HCT116 (cell line): Measurements from ENCODE around the gene KNDC1.

Source experiments
- CEBPB ChIP-seq: IDR thresholded peaks from 2 replicates; pipeline ENCODE4 v1.6.1; 2012; ENCODE audit warnings: low read depth
- CTCF ChIP-seq, 3 experiments: fragments of 200-600 bp in 1 of 3; sonication (generic) in 1 of 3; IDR thresholded peaks in 2 of 3; conservative IDR thresholded peaks in 1 of 3; 2 replicates each; pipeline ENCODE4 v1.5.1; 2012 to 2017; ENCODE audit warnings: low read depth in 2 of 3, low read length in 2 of 3, antibody characterized with exemption in 1 of 3, borderline replicate concordance in 1 of 3, control low read depth in 1 of 3, mild to moderate bottlenecking in 1 of 3, mixed read lengths in 1 of 3, mixed run types in 1 of 3, moderate library complexity in 1 of 3; ENCODE audit not compliant: insufficient read depth in 1 of 3
- EZH2 ChIP-seq: fragments of 200-600 bp; sonication (generic); IDR thresholded peaks from 2 replicates; pipeline ENCODE4 v1.6.1; 2017; ENCODE audit warnings: antibody characterized with exemption, mixed run types
- EZH2phosphoT487 ChIP-seq: fragments of 200-600 bp; IDR thresholded peaks from 2 replicates; pipeline ENCODE4 v1.6.1; 2018; ENCODE audit warnings: antibody characterized with exemption, borderline replicate concordance
- FOSL1 ChIP-seq: IDR thresholded peaks from 2 replicates; pipeline ENCODE4 v1.6.1; 2012; ENCODE audit warnings: low read depth
- JUND ChIP-seq: IDR thresholded peaks from 2 replicates; pipeline ENCODE4 v1.6.1; 2012
- POLR2A ChIP-seq: IDR thresholded peaks from 2 replicates; pipeline ENCODE4 v1.7.0; 2011; ENCODE audit warnings: borderline replicate concordance; ENCODE audit not compliant: insufficient read depth, insufficient read length; ENCODE audit errors: extremely low read depth
- POLR2AphosphoS5 ChIP-seq: IDR thresholded peaks from 2 replicates; pipeline ENCODE4 v1.6.1; 2011; ENCODE audit warnings: mild to moderate bottlenecking, low read depth, low read length, moderate library complexity
- REST ChIP-seq: IDR thresholded peaks from 2 replicates; pipeline ENCODE4 v1.6.1; 2012; ENCODE audit warnings: low read depth
- ZFX ChIP-seq: fragments of 450-650 bp; IDR thresholded peaks from 2 replicates; pipeline ENCODE4 v1.6.1; 2017

- no peak for TF ChIP-seq CTCF (IDR thresholded peaks at IDR 0.05 in 2 of 3, conservative IDR thresholded peaks at IDR 0.05 in 1 of 3; ENCODE audit: borderline replicate concordance in 1 of 3, insufficient read depth in 1 of 3, low read depth in 2 of 3, low read length in 2 of 3)
- TF ChIP-seq ZFX, result no peak
- TF ChIP-seq CEBPB, result no peak
- TF ChIP-seq EZH2phosphoT487, result no peak
- TF ChIP-seq POLR2AphosphoS5, result no peak
- TF ChIP-seq EZH2, result no peak
- TF ChIP-seq REST, result no peak
- no peak for TF ChIP-seq FOSL1
- TF ChIP-seq JUND, result no peak
- no peak for TF ChIP-seq POLR2A
These were observed 51.3 kb downstream of the KNDC1 start for GRCh38 chr10:133211141-133211830.
